ENCODE measurements around the gene CNTN5.

The CNTN5 gene

DNA sequence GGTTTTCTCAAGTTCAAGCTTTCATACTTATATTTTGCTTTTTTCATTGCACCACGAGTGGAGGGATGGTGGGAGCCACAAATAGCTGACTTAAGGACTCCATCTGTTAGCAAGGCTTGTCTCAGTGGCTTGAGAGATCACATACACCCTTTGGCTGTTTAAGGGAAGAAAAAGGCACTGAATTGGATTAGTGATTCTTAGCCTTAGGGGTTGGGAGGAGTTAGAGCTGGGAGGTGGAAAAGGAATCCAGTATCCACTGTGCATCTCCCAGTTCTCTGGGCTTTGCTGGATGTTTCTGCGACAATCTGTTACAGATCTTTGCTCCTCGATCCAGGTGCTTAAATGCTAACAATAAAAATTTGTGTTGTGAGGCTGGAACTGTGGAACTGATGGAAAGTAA lies 593.6 kb downstream of the CNTN5 start:
- no peak for DNase-seq (ENCODE audit: low read depth, low spot score)

DNA sequence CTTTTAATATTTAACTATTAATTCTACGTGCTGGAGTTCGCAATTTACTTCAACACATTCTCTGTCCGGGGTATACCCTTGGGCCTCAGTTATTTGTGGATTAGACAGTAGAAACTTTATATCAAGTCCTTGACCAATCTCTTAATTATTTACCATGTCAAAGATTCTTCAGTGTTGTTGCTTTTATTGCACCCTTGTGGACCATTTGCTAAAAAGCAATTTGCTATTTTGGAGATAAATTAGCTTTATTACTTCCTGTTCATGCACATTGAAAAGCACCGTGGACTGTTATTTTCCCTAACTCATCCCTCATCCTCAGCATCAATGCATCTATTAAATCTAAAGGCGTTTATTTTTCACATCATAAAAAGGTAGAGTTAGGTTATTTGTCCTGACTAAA lies 609.9 kb downstream of the CNTN5 start:
- no peak for DNase-seq (ENCODE audit: low read depth, low spot score)

DNA sequence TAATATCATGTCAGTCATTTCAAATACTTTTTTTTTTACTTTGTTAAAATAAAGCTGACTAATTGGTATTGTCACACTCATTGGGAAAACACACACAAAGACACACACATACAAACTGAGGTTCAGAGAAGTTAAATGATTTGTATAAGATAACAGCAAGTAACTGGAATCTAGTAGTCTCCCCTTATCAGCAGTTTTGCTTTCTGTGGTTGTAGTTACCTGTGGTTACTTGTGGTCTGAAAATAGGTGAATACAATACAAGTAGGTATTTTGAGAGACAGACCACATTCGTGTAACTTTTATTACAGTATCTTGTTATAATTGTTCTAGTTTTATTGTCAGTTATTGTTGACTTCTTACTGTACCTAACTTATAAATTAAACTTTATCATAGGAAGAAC lies 610.9 kb downstream of the CNTN5 start:
- DNase-seq (ENCODE audit: low read depth, low spot score): no peak

DNA sequence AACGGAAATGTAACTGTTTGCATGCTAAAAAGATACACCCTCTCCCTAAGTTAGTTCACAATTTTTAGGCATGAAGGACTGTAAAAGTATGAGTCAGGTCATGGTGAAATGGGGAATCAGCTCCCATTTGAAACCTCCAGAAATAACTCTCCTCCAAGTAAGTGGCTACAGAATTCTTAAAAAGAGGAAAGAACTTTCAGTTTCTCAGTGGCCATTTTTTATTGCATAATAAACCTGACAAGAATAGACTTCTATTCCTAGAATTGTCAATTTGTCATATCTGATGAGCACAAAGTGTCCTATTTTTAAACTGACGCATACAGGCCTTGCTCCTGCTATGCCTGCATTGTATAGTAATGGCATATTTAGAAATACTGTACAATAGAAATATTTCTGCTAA lies 612.2 kb downstream of the CNTN5 start:
- no peak for DNase-seq (ENCODE audit: low read depth, low spot score)

DNA sequence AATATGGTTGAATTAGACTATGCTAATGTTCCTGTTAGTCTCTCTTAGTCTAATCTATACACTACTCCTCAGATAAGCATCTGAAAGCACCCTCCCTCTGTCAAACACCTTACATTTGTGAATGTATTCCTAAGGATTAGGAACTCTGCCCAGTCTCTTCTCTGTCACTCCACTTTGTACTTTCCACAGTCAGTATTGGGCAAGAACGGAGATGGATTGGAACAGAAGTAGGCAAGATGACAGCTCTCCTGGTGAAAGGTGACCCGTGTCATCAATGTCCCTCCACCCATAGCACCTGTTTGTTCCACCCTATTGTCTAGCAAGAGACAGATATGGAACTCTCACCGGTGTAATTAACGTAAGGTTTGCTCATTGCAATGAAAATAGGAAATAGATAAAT lies 613.8 kb downstream of the CNTN5 start:
- no peak for DNase-seq (ENCODE audit: low read depth, low spot score)

DNA sequence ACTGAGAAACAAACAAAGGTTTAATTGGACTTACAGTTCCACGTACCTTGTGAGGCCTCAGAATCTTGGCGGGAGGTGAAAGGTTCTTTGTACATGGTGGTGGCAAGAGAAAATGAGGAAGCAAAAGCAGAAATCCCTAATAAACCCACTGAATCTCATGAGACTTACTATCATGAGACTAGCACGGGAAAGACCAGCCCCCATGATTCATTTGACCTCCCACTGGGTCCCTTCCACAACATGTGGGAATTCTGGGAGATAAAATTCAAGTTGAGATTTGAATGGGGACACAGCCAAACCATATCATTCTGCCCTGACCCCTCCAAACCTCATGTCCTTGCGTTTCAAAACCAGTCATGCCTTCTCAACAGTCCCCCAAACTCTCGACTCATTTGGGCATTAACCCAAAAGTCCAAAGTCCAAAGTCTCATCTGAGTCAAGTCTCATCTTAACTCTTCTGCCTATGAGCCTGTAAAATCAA lies 617.4 kb downstream of the CNTN5 start:
- no peak for DNase-seq (ENCODE audit: low read depth, low spot score)

DNA sequence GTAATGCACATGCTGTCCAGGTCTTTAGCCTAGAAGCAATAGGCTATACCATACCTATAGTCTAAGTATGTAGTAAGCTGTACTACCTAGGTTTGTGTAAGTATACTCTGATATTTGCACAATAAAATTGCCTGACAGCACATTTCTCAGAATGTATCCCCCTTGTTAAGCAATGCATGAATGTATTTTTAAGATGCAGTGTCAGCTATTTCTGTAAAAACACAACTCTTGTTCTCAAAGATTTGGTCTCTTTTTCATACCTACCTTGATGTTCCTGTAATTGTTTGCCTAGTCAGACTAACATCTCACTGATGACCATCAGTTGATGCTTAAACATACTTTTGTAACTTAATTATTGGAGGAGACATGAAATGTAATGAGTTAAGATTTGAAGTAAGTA lies 619.9 kb downstream of the CNTN5 start:
- DNase-seq (ENCODE audit: low read depth, low spot score): no peak

DNA sequence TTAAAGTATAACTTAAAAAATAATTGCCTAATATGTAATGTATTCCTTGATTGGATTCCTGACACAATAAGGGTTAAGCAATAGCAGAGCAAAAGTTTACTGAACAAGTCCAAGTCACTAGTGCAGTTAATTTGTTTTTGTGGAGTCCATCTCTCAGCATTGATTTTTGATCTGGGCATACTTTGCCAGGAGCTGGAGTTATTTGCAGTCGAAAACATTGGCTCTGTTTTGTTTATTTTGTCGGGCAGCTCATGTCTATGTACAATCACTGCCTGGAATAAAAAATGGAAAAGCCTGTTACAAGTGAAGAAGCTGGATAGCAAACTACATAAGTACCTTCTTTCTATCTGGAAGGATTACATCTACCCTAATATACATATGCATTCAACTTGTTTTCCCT lies 625.2 kb downstream of the CNTN5 start:
- DNase-seq (ENCODE audit: low read depth, low spot score): no peak

DNA sequence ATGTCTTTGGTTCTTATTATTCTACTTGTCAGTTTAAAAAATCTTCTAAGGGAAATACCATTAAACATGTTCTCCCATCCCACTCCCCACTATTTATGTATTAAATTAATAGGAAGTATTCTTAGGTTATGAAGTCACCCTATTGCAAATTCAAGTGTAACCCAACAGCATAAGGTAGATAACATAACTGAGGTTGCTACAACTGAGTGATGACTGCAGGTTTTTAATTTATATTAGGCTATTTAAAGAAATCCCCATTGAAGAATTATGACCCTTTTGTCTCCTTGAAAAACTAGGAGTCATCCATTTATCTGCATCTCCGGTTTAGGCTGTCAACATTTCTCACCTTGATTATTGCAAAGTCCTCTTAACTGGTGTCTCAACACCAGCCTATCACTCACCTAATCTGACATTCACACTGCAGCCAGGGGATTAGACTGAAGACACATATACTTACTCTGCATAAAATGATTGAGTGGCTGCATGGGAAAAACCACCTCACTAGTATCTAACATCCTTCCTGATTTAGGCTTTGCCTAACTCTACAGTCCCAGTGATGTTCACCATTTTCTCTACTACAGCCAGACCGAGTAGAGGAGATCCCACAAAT lies 649.4 kb downstream of the CNTN5 start:
- no peak for DNase-seq (ENCODE audit: low read depth, low spot score)

DNA sequence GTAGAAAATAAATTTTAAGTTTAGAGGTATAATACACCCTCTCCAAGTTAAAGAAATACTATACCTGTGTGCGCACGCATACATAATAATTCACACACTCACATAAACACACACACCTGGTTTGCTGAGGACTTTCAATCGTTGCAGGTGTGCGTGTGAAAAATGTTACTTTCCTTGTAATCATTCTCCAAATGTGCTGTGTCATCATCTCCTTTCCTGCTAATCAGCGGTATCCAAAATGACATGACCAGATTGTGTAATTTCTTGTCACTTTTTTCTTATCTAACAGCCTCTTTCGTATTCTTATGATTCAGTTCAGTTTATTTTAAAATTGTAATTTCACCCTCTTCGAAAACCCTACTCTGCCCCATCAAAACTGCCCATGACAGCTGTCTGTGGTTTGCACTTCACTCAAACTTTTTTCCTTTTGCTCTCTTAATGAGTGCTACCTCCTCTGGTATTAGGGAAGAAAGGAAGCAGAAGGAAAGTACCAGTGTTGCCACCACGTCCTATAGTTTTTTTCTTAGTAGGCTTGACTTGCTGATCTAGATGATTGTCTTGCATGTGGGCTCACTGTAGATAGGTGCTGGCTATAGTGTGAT lies 651.2 kb downstream of the CNTN5 start:
- no peak for DNase-seq (ENCODE audit: low read depth, low spot score)

DNA sequence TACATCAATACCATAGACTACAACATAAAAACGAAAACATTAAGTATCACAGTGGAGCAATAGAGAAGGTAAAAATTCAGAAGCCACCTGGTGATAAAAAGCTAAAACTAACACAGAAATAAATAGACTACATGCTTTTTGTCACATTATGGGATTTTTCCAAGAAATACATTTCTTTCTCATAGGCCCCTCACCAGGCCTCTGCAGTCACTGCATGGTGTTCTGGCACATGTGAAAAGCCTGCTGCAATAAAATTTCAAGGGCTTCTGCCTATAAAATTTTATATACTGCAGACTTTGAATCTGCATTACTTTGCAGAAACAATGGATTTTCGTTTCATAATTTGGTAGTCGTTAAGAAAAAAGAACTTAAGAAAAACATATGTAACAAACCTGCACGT lies 655.5 kb downstream of the CNTN5 start:
- no peak for DNase-seq (ENCODE audit: low read depth, low spot score)

DNA sequence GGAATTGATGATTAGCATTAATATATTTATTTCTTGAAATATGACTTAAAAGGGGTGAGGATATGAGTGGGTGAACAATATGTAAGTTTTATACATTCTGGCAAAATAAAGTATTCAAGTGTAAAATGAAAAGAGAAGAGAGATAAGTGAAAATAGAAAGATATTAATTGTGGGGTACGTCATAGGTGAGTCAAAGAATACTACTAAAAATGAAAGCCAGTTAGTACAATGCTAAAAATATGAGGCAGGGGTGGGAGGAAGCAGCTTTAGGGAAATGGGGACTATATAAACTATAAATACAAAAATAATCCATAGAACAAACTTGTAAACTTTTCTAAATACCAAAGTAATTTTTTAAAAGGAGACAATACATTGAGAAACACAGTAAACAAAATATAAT lies 661.4 kb downstream of the CNTN5 start:
- no peak for DNase-seq (ENCODE audit: low read depth, low spot score)

DNA sequence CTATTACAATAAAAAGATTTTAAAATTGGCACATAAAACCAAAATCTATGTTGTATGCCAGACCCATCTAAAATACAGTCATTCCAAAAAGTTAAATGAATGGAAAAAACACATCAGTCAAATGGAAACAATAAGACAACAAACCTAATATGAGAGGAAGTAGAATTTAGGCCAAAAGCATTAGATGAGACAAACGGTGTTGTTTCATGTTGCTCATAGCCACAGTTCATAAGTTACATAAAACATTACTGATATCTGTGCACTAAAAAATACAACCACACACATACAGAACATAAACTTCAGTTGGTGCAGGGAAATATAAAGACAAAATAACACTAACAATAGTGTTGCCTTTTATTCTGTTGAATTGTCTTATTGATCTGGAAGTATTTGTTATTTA lies 661.9 kb downstream of the CNTN5 start:
- no peak for DNase-seq (ENCODE audit: low read depth, low spot score)

DNA sequence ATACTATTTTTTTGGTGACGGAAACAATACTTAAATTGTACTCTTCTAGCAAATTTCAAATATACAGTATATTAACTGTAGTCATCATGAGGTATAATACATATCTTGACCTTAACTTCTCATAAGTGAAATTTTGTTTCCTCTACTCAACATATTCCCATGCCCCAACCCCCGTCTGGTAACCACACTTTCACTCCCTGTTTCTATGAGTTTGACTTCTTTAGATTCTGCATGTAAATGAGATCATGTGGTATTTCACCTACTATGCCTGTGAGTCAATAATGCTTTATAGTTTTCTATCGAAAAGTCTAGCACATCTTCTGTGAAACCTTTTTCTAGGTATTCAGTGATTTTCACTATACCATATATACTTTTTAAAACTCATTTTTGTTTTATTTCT lies 663.2 kb downstream of the CNTN5 start:
- DNase-seq (ENCODE audit: low read depth, low spot score): no peak

DNA sequence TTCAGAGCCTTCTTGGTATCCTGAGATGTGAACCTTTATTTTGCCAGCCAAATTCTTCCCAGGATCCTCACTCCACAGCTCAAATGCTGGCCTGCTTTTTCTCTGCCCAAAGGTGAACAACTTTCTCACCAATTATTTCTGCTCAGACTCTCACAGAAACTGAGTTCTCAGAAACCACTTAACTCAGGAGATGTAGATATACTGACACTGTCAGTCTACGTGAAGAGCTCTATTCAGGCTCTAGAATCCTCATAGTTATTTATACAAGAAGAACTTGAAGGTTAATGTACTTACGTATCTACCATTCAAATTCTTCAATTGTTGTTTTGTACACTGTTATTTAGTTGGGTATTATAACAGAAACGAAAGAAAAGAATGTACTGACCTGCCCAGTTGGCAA lies 666.1 kb downstream of the CNTN5 start:
- no peak for DNase-seq (ENCODE audit: low read depth, low spot score)

DNA sequence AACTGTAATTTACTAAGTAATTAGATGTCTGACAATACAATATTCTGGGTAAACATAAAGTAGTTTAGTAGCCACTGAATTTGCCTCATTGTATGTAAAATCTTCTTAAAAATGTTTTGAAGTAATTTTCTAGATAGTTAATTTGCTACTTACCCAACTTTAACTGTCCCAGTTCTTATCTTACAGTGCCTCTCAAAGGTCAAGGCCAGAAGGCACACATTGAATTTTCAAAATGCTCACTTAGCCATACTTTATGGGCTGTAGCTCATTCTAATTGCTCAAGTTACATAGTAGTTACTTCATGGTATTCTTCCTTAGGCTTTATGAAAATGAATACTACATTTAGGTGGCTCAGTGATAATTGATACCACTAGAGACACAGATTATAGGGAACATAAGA lies 666.6 kb downstream of the CNTN5 start:
- DNase-seq (ENCODE audit: low read depth, low spot score): no peak

DNA sequence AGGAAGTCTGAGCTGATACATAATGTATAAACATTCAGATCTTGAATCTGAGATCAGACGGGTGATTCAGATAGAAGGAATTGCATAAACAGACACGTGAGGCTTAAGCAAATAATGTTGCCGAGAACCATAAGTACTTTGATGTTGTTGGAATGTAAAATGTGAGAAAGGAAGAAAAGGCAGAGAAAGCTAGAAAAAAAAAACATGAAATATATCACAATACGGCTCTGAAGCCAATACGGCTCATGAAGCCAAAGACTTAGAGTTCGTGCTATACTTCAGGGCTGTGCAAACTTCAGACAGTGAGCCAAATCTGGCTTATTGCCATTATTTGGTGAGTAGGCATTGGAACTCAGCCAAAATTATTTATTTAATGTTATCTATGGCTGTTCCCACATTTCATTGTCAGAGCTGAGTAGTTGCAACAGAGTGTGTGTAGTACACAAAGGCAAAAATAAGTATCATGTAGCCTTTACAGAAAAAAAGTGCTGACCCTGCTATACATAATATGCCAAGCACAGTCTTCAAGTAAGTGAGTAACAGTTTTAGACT lies 673.3 kb downstream of the CNTN5 start:
- no peak for DNase-seq (ENCODE audit: low read depth, low spot score)

DNA sequence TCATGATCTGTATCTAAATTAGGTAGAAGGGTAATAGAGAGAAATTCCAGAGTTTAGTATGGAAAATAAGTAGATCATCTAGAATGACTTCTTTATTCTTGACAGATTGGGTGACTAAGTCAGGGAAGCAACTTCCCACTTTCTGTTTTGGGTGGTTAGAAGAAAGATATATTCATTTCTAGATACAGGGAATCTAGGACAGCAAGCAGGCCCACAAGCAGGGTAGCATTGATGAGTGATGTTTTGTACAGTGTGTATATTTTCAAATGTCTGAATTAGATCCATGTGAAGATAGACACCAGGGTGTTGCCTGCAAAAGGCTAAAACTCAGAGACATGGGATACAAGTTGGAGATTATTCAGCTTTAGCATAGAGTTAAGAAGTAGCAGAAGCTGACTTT lies 674.4 kb downstream of the CNTN5 start:
- no peak for DNase-seq (ENCODE audit: low read depth, low spot score)

DNA sequence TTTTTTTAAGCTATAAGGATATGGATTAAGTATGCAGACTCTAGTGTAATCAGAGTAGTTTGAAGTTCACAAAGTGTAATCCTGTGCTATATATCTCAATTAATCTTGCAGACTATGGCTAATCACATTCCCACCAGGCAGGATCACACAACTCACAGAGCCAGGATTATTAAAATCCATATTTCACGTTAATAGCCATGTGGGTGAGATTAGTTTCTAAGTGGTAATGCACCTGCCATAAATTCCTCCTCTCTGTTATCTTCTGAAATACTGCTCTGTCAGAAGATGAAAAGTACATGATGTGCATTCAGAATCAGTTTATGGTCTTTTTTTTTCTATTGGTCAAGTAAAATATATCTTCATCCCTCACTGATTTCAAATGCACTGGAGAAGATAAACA lies 686.1 kb downstream of the CNTN5 start:
- DNase-seq (ENCODE audit: low read depth, low spot score): no peak

DNA sequence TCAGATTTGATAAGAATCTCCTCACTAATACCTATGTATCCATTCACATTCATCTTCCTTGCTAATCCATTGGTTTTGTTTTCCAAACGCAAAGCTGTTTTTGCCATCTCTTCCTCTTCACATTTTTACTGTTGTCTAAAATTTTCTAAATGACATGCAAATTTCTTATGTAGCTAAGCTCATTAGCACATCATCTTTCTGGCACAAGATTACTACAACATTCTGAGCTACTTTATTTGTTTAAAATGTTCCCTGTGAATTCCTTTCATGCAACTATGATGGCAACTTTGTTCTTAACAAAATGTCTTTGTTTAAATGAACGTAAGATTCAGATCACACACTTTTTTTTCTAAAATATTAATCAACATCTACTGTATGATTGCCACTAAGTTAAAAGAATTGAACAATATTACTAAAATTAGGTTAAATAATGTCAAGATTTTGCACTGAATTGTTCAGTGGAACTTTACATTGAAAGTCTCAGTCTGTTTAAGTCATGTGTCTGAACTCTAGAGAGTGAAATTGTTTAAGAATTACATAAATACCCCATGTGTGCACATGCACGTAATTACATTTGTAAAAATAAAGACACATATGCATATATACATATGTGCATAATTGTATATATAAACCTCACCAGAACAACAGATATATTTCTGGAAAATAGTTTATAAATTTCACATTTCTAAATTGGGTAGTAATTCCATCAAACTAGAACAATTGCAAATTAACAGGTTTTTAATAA lies 688.4 kb downstream of the CNTN5 start:
- DNase-seq (ENCODE audit: low read depth, low spot score): no peak

DNA sequence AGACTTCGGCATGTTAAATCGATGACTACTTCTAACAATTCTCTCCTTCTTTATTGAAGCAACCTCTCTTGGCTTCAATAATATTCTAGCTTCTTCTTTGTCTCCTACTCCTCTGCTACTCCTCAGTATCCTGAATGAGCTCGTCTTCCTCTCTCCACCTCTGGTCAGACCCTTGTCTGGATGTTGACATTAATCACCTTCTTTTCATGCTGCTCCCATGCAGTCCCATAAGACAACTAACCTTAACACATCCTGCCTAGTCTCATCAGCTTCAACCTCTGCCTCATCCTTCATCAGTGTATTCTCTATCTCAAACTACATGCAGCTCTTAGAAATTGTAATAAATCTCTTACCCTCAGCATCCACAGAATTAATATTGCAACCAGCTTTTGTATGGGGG lies 695.6 kb downstream of the CNTN5 start:
- no peak for DNase-seq (ENCODE audit: low read depth, low spot score)

DNA sequence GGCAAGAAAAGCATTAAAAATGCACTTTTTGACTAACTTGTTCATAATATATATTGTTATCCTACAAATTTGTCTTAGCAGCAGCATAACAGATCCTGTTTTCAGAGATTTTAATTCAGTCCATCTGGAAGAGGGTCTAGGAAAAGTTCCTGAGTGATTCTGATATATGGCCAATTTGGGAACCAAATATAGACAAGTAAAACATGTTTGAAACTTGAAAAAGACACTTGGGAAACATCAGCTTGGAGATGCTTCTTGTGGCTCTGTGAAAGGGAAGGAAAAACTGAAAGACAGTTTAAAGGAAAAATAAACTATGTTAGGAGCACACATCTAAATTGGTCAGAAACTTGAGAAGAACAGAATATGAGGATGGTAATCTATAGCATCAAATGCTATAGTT lies 697.5 kb downstream of the CNTN5 start:
- DNase-seq (ENCODE audit: low read depth, low spot score): no peak
